Adrenal gland (tissue), 12 donors: ENCODE results near the gene MYO1B. TPM values are rescaled to one million over a fixed set of nuclear protein-coding genes. Genes with fewer than 3 reads are reported as not detected.

ENCODE experiments used
- DNase-seq, 7 donors: peaks; one replicate each; pipeline ENCODE4 v3.0.0-alpha.2; 2019 to 2020
- H3K27ac ChIP-seq, 5 donors: fragments of 200-600 bp; sonication (generic) in 4 of 5; 1 replicate in 3 of 5; 2 replicates in 2 of 5; pipeline versions ENCODE4 v1.5.1 to v1.8.0; 2016 to 2020; ENCODE audit warnings: mild to moderate bottlenecking in 1 of 5
- H3K27me3 ChIP-seq: fragments of 200-600 bp; 2 replicates; pipeline ENCODE4 v1.8.0; 2021
- H3K36me3 ChIP-seq, 2 donors: fragments of 200-600 bp; replicated peaks in 1 of 2; 1 replicate in 1 of 2; 2 replicates in 1 of 2; pipeline versions ENCODE4 v1.5.1 to v1.8.0; 2018 to 2022
- H3K4me1 ChIP-seq, 2 donors: fragments of 200-600 bp; replicated peaks in 1 of 2; 1 replicate in 1 of 2; 2 replicates in 1 of 2; pipeline versions ENCODE4 v1.5.1 to v1.8.0; 2018 to 2021
- H3K4me3 ChIP-seq, 4 donors: fragments of 200-600 bp; sonication (generic) in 3 of 4; one replicate each; pipeline ENCODE4 v1.5.1; 2016 to 2018
- H3K9me3 ChIP-seq, 3 donors: fragments of 200-600 bp; sonication (generic) in 1 of 3; replicated peaks in 1 of 3; 1 replicate in 2 of 3; 2 replicates in 1 of 3; pipeline versions ENCODE4 v1.5.1 to v1.8.0; 2016 to 2021
- POLR2A ChIP-seq, 2 donors: fragments of 450-650 bp; IDR thresholded peaks; one replicate each; pipeline ENCODE4 v1.6.1; 2017; ENCODE audit warnings: antibody characterized with exemption in 2 of 2, mild to moderate bottlenecking in 2 of 2, moderate library complexity in 1 of 2
- WGBS, 4 donors: extraction: QIAGEN DNeasy Blood & Tissue Kit in 2 of 4; methylation state at CpG; one replicate each; pipeline versions ENCODE4 v1.1.5 to v1.1.7; 2013 to 2017; 5-methylcytosine and 5-hydroxymethylcytosine counted together
- intact Hi-C, 2 donors: fragments of 100-400 bp; cut with DNase I; formaldehyde crosslinking; loops; one replicate each; pipeline versions ENCODE4 v1.14.1 to v1.15.0; 2022 to 2023
- polyA plus RNA-seq, 3 donors: library from polyadenylated mRNA; stranded (reverse); fragments of 200-250 nt in 2 of 3; fragments of 350-450 nt in 1 of 3; fragmentation: Illumina TruSeq in 1 of 3; extraction: RNeasy Lipid Tissue Mini Kit (QIAGEN cat#74804) in 1 of 3; gene quantifications; one replicate each; pipeline ENCODE4 v1.2.3, GENCODE V29; 2013 to 2014
- total RNA-seq, 9 donors: library from RNA; depleted of rRNA in 4 of 9; stranded (reverse); fragments of >200 nt in 4 of 9; fragments of 120-200 nt in 1 of 9; fragmentation: NEBNext Ultra II Directional in 1 of 9; extraction: Animal tissue kit (Norgen Biotek cat#: 25700) in 1 of 9; gene quantifications; one replicate each; pipeline versions ENCODE4 v1.1.0 to v1.2.4, GENCODE V29; 2013 to 2023
- TF ChIP-seq, protein P1 (sequence below), 6 experiments: fragments of 450-650 bp in 4 of 6; fragments of 200-600 bp in 2 of 6; sonication (generic) in 1 of 6; IDR thresholded peaks; 1 replicate in 5 of 6; 2 replicates in 1 of 6; pipeline versions ENCODE4 v1.5.1 to v1.8.0; 2016 to 2021; ENCODE audit warnings: antibody characterized with exemption in 6 of 6, mild to moderate bottlenecking in 2 of 6, moderate library complexity in 1 of 6
- donor health status: healthy with polysubstance abuse.
- donor health status: Bipolar disorder and iron deficiency.
- donor health status: DM: yes; HTN: yes; CAD: no.
- donor health status: DM: no; HTN: no; CAD: no.
- donor health status: DM: no; HTN: no; CAD: no.
- donor health status: DM: yes; HTN: yes; CAD: no.

Gene MYO1B
- total and polyA plus RNA-seq, 12 donors = 6.9 to 24.0 (median 14.0) TPM

DNA sequence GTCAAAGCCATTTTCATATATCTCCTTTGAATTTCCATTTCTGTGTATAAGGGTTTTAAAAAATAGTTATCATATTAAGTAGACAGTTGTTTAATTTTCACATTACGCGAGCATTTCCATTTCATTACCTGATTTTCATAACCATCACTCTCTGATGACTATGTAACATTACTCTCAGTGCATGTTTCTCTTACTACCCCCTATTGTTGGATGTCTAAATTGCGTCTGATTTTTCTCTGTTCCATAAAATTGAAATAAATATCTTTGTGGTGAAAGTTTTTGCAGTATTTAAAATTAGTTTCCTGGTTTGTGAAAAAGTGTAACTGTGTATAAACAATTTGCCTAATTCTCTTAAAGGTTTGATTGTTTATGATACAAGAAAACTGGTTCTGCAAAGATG lies 123.8 kb downstream of the MYO1B start:
- no peak for DNase-seq
- no peak overlapping the region for H3K4me3 ChIP-seq
- intact Hi-C loops = no loop called here
- H3K9me3 ChIP-seq = no peaks in the 10 kb centered on the region
- TF ChIP-seq POLR2A (IDR thresholded peaks at IDR 0.05) = no peak
- TF ChIP-seq, protein P1, sequence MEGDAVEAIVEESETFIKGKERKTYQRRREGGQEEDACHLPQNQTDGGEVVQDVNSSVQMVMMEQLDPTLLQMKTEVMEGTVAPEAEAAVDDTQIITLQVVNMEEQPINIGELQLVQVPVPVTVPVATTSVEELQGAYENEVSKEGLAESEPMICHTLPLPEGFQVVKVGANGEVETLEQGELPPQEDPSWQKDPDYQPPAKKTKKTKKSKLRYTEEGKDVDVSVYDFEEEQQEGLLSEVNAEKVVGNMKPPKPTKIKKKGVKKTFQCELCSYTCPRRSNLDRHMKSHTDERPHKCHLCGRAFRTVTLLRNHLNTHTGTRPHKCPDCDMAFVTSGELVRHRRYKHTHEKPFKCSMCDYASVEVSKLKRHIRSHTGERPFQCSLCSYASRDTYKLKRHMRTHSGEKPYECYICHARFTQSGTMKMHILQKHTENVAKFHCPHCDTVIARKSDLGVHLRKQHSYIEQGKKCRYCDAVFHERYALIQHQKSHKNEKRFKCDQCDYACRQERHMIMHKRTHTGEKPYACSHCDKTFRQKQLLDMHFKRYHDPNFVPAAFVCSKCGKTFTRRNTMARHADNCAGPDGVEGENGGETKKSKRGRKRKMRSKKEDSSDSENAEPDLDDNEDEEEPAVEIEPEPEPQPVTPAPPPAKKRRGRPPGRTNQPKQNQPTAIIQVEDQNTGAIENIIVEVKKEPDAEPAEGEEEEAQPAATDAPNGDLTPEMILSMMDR (IDR thresholded peaks at IDR 0.05) = no peak
- H3K4me1 ChIP-seq = no peaks in the 10 kb centered on the region
- H3K36me3 ChIP-seq = no peaks in the 10 kb centered on the region
- no peaks in the 10 kb centered on the region for H3K27me3 ChIP-seq
- 76 to 82% (median 81%) methylated on average over 3 of the region's 3 CpGs for WGBS, 4 donors
- H3K27ac ChIP-seq = no peak overlapping the region

DNA sequence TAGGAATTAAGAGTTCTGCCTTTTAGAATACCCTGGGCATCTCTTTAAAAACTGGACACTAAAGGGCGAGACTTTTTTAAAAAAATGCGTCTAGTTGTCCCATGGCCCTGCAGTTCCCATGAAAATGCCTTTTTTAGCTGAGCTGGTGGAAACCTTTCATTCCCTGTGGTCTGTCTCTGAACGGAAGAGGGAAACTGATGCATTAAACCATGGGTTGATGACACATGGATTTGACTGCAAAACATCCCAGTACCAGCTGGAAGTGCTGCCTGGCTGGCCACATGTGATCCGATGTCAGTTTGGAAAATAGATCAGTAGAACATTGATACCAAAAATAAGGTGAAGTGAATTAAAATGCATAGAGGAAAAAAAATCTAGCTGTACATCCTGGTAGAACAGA lies 129.2 kb downstream of the MYO1B start:
- H3K36me3 ChIP-seq = no peaks in the 10 kb centered on the region
- 78 to 86% (median 83%) methylated on average over 4 of the region's 4 CpGs for WGBS, 4 donors
- H3K4me3 ChIP-seq = no peak overlapping the region
- peaks cover 0 to 6% of the 10 kb centered on the region in 2 donors for H3K4me1 ChIP-seq
- H3K9me3 ChIP-seq = no peaks in the 10 kb centered on the region
- H3K27ac ChIP-seq = no peak overlapping the region
- DNase-seq = no peak
- TF ChIP-seq, protein P1 (IDR thresholded peaks at IDR 0.05) = no peak
- TF ChIP-seq POLR2A (IDR thresholded peaks at IDR 0.05) = no peak
- intact Hi-C loops = no loop called here
- no peaks in the 10 kb centered on the region for H3K27me3 ChIP-seq

DNA sequence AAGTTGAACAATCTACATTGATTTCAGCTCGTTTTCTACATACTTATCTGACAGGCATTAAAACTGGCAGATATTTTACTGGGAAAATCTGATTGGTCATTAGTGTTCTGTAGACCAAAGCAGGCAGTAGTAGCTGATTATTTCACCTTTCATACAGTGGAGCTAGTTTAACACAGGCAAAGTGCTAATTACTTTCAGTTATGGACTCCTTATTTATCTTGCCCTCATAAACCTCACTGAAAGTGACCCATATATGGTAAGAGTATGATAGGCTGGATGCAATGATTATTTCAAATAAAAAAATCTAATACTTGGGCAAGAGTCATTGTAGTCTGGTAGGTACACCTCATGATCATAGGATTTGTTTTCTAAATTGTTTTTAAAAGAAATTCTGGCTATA lies 129.7 kb downstream of the MYO1B start:
- DNase-seq = no peak
- H3K9me3 ChIP-seq = no peaks in the 10 kb centered on the region
- no peak overlapping the region for H3K27ac ChIP-seq
- WGBS, 4 donors = 58 to 88% (median 74%) methylated on average over 1 of the region's 1 CpG
- H3K27me3 ChIP-seq = no peaks in the 10 kb centered on the region
- H3K4me1 ChIP-seq = peaks cover 0 to 6% of the 10 kb centered on the region in 2 donors
- intact Hi-C loops = no loop called here
- TF ChIP-seq, protein P1 (IDR thresholded peaks at IDR 0.05) = no peak
- no peak for TF ChIP-seq POLR2A (IDR thresholded peaks at IDR 0.05)
- no peaks in the 10 kb centered on the region for H3K36me3 ChIP-seq
- H3K4me3 ChIP-seq = no peak overlapping the region

DNA sequence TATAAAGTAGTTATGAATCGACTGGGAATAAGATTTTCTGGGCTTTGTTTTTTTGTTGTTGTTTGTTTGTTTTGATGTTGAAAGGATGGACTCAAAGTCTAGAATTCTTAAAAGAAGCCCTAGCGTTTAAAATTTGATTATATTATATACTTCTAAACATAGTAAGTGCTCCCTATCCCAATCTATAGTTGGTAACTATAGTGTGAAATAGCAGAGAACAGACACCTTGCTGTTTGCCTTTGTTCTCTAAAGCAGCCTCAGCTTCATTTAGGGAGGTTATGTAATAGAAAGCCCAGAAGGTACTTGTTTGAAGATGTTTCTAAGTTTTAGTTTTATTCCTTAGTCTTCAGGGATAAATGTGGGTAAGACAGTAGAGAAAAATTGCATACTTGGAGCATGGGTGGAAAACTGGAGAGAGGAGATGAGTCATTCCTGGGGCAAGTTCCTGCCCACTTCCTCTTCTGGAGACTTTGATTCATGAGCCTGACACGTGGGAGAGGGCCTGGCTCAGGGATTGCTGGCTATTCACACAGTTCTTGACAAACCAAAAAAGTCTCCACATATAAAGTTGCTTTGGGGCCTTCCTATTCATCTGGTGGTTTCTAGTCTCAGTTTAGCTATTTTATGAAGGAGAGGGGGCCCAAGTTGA lies 131.9 kb downstream of the MYO1B start:
- Histone ChIP-seq H3K27ac (peak overlapping the region in 1 of 5 donors; percentile 14), H3K9me3 (no peaks in the 10 kb centered on the region), H3K4me3 (no peak overlapping the region), H3K36me3 (no peaks in the 10 kb centered on the region), H3K27me3 (no peaks in the 10 kb centered on the region), H3K4me1 (peaks cover 0 to 6% of the 10 kb centered on the region in 2 donors)
- TF ChIP-seq POLR2A (IDR thresholded peaks at IDR 0.05) = no peak
- TF ChIP-seq, protein P1 (IDR thresholded peaks at IDR 0.05) = no peak
- 50 to 57% (median 52%) methylated on average over 3 of the region's 3 CpGs for WGBS, 4 donors
- DNase-seq = peak; percentile 52 to 89 (median 77)
- intact Hi-C loops = no loop called here
